Globus pallidus (tissue), 1 donor: ENCODE data around the gene CUL9.
A peak's percentile ranks its signal among the peaks of the same experiment; 100 is the strongest.

Source experiments
- DNase-seq: peaks from one replicate; pipeline ENCODE4 v3.0.0-alpha.2; 2015; ENCODE audit warnings: low spot score

Gene CUL9

DNA sequence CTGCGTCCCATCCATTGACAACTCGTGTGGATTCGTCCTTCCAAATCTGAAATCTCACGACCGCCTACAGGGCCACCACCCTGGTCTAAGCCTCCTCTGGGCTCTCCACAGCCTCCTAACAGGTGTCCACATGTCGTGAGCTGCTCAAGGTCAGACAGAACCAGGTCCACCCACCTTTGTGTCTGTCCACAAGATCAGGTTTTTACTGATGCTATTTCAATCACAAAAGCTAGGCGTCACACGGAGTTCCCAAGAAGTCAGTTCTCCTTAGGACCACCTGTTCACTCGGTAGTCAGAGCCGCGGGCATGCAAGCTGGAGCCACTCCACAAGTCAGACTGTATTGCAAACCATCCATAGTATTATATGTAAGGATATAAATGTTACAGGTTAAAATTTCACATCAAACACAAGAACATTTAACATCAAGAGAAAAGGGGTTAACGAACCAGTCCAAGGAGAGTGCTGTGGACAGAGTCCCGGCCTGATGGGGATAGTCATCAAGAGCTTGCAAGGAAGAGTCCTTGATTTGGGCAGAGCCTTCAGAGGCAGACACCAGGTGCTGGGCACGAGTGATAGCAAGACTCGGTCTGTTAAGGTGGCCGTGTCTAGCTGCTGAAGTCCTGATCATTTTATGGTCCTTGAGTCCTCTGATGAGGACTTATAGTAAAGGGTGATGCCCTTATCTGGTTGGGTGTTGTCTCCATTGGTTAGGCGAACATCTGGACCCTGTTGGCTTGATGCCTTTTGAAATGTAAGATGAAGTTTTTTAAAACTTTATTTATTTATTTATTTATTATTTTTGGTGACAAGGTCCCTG, 48.0 kb downstream of the CUL9 start:
- no peak for DNase-seq

DNA sequence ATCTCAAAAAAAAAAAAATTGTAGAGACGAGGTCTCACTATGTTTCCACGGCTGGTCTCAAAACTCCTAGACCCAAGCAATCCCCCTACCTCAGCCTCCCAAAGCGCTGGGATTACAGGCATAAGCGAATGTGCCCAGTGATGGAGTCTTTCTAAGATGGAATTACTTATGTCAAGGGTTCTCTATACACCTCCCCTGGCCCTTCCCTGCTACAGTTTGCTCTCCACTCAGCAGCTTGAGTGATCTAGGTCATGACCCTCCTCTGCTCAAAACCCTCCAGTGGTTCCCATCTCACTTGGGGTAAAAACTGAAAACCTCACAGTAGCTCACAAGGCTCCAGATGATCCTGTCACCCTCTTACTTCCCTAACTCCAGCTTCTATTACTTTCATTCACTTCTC, 49.1 kb downstream of the CUL9 start:
- no peak for DNase-seq

DNA sequence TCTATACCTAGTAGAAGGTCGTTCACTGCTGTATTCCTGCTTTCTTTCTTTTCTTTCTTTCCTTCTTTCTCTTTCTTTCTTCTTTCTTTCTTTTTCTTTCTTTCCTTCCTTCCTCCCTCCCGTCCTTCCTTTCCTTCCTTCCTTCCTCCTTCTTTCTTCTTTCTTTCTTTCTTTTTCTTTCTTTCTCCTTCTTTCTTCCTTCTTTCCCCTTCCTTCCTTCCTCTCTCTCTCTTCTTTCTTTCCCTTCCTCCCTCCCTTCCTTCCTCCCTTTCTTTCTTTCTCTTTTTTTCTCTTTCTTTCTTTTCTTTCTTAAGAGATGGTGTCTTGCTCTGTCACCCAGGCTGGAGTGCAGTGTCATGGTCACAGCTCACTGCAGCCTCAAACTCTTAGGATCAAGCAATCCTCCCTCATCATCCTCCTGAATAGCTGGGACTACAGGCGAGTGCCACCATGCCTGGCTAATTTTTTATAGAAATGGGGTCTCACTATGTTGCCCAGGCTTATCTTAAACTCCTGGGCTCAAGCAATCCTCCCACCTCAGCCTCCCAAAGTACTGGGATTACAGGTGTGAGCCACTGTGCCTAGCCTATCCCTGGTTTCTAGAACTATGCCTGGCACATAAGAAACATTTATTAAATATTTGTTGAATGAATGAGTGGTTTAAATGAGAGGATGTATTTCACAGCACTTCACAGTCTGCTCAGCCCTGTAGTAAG, 49.9 kb downstream of the CUL9 start:
- no peak for DNase-seq

DNA sequence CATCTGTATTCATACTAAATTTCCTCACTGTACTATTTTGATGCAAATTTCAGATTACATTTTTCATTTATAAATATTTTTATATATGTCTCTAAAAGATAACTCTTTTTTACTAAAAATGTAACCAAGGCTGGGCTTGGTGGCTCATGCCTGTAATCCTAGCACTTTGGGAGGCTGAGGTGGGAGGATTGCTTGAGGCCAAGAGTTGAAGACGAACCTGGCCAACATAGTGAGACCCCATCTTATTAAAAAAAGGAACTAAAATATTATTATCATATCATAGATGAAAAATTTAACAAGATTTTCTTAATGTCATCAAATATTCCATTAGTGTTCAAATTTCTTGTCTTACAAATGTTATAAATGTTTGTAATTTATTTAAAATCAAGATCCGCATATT, 53.8 kb downstream of the CUL9 start:
- no peak for DNase-seq

DNA sequence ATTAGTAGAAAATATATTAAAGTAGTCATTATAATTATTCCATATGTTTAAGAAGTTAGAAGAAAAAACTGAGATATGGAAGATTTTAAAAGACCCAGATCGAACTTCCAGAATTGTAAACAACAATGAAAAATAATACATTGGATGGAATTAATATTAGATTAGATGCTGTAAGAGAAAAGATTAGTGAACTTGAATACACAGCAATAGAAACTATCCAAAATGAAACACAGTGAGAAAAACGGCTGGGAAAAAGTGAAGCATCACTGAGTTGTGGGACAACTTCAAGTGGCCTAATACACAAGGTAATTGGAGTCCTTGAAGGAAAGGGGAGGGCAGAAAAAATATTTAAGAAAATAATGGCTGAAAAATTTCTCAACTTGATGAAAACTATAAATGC, 57.1 kb downstream of the CUL9 start:
- no peak for DNase-seq

DNA sequence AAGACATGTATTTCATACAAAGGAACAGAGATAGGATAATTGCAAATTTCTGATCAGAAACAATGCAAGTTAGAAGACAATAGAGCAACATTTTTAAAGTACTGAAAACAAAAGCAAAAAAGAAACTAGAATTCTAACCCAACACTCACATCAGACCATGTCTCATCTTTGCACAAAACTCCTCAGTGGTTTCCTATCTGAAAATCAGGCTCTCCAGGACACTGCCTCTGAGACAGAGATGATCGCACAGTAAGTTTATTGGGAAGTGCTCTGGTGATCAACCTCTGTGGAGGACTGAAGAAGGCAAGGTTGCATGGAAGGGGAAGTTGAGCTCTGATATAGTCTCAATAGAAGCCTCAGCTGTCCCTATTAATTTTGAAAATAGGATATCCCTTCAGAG, 59.0 kb downstream of the CUL9 start:
- no peak for DNase-seq

DNA sequence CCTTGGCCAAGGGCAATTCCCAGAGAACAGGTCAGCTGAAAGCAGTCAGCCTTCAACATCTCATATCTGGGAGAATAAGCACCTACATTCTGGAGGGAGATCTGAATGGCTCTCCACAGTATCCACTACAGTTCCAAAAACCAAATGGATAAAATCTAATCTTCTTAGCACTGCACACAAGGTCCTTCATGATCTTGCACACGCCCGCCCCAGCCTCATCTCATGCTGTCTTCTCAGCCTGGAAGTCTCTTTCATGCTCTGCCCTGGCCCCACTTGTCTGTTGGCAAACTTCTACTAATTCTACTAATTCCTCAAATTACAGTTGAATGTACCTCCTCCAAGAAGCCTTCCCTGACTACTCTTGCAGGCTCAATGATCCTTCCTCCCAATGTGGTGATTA, 59.5 kb downstream of the CUL9 start:
- DNase-seq = no peak

DNA sequence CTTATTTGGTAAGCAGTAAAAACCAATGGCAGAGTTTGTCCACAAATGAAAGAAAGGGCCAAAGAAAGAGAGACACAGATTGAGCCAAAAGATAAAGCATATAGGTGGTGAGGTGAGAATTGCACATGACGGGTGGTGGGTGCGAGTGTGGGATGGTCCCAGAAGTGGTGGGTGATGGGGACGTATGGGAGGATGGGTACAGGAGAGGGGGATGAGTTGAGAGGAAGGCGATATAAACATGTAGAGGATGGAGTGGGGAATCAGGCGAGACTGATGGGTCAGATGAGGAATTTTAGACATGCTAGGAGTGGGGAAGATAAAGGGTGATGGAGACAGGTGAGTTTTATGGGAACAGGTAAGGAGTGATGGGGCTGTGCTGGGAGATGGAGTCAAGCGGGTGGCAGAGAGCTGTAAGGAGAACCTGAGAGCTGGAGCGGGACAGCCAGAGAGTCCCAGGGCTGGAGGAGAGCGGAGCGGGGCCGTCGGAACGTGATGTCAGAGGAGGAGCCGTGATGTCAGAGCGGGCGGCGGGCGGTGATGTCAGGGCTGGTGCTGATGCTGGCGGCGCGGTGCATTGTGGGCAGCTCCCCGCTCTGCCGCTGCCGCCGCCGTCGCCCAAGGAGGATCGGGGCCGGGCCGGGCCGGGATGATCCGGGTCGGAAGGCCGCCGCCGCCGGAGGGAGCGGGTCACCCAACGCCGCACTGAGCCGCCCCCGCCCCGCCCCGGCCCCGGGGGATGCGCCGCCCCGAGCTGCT, 61.1 kb downstream of the CUL9 start, which contains the start of gene TTBK1:
Gene TTBK1 (plus strand): TSS at position 574 of the 756 bp plus-strand sequence. CDS start 3,180 bp downstream, outside the sequence.
- DNase-seq = peak; percentile 29

DNA sequence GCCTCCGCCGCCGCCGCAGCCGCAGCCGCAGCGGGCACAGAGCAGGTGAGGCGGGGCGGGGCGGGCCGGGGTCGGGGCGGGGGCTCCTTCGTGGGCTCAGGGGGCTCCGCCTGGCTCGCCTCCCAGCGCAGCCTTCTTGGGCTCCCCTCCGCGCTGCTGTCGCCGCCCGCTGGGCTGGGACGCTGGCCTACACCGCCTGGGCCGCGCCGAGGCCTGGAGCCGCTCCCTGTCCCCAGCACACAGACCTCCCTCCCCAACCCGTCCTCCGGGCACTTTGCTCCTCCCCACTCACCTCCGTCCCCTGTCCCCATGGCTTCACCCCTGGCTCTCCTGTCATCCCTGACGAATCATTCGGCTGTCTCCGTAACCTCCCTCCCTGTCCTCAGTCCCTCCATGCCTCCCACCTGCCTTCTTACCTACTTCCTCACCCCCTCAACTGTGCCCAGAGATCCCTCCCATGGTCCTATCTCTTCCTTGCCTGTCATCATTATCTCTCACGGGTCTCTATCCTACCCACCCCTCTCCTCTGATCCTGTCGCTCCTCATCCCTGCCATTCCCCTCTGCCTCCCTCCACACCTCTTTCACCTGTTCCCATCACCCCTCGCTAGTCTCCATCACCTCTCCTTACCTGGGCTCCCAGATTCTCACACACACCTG, 61.8 kb downstream of the CUL9 start:
- no peak for DNase-seq

DNA sequence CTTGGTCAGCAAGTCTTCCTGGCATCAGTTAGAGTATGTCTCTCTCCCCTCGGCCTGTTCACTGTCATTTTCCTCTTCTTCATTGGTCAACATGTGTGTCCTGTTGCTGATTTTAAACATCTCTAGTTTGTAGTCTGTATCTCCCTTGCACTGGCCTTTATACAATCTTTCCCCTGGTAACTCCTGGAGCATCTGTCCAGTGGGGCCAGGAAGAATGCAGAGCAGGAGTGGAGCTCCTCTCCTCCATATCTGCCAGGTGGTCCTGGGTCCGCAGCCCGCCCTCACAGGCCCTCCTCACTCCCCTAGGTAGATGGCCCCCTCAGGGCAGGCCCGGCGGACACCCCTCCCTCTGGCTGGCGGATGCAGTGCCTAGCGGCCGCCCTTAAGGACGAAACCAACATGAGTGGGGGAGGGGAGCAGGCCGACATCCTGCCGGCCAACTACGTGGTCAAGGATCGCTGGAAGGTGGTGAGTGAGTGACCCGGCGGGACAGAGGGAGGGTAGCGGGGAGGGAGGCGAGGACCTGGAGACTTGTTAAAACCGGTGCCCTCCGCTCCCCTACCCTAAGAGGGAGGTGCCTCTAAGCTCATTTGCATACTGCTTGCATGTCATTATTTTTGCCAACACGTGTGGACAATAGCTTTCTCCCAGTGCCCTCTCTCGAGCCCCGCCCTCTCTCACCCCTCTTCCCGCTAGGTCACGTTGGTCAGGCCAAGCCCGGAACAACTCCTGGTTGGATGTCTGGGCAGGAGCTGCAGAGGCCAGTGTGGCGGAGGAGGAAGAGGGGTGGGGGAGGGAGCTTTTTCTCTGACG, 64.5 kb downstream of the CUL9 start:
- peak; percentile 84 for DNase-seq

DNA sequence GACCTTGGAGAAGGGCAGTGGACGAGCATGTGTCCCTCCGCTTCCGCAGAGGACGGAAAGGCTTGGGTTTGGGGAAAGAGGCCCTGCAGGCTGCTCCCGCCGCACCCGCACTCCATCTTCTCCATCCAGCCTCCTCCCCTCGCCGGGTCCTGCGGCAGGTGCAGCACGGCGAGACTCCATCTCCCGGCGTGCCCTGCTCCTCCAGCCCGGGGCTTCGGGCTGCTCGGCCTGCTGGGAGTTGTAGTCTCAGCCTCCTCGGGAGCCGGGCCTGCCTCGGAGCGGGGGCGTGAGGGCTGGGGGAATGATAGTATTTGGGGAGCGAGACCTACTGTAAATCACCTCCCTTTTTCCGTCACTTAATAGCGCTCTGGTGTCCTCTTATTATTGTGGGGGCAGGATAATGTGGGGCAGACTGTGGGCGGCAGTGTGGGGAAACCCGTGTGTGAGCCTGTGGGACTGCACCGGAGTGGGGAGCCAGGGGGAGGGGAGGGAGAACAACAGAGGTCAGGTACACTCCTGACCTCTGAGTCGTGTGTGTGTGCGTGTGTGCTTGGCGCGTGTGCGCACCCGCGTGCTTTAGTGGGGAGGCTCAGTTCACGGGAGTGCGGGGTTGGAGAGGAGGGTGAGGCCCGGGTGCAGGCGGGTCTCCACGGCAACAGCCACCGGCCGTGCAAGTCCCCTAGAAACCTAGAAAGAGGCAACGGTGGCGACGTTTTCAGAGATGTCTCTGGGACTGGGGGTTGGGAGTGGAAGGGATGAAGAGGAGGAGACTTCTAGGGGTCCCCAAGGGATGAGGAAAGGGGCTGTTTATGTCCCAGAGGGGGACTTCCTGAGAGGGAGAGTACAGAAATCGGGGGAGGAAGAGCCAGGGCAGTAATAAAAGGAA, 65.4 kb downstream of the CUL9 start:
- peak; percentile 86 for DNase-seq

DNA sequence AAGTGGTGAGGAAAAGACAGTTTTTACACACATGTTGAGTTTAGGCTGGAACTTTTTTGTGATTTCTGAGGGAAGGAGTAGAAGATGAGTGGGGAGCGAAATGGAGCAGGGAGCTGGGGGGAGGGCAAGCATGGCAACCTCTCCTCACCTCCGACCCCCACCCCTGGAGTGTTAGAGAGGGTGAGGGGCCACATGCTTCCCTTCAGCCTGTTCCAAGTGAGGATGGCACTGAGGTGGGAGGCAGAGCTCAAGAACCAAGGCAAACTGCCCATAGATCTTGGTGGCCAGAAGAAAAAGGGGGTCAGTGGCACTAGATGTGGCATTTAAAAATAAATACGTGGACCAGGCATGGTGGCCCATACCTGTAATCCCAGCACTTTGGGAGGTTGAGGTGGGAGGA, 66.1 kb downstream of the CUL9 start:
- DNase-seq = no peak

DNA sequence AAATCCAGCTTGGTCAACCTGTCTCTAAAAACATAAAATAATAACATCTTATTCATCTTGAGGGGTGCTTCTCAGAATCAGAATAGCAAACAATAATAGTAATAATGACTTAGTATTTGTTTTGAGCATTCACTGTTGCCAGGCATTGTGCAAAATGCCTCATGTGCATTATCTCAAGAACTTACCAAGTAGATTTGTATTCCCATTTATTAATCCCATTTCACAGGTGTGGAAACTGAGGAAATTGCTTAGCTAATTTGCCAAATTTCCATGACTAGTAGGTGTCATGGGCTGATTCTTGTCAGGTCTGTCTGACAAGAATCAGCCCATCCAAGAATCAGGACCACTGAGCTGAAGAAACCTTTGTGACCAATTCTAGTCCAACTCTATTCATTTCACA, 66.8 kb downstream of the CUL9 start:
- DNase-seq = no peak

DNA sequence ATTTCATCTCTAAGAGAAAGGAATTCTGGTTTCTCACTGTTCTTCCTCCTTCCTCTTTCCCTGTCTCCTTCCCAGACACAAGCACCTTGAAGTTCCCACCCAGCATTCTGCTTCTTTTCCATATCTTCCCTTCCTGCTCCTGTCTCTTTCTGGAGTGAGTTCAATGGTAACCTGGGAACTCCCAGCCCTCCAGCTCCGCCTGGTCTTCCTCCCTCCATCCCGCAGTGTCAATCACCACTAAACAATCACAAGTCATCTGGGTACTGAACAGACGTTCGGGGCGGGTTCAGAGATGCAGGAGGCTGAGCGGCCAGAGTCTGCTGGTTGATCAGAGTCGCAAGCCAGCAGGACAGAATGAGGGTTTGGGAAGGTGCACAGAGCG, 69.0 kb downstream of the CUL9 start:
- DNase-seq = no peak

DNA sequence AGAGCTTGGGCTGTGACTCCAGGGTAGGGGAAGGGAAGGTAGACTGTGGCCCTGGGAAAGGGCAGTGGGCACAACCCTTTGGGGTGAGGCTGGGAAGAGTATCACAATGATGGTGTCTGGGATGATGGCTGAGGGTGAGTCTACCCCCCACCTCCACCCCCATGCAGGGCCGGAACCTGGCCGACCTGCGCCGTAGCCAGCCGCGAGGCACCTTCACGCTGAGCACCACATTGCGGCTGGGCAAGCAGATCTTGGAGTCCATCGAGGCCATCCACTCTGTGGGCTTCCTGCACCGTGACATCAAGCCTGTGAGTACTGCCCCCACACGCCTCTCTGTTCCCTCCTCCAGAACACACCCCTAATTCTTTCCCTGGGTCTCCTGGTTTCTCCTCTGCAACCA, 71.4 kb downstream of the CUL9 start:
- DNase-seq = no peak

DNA sequence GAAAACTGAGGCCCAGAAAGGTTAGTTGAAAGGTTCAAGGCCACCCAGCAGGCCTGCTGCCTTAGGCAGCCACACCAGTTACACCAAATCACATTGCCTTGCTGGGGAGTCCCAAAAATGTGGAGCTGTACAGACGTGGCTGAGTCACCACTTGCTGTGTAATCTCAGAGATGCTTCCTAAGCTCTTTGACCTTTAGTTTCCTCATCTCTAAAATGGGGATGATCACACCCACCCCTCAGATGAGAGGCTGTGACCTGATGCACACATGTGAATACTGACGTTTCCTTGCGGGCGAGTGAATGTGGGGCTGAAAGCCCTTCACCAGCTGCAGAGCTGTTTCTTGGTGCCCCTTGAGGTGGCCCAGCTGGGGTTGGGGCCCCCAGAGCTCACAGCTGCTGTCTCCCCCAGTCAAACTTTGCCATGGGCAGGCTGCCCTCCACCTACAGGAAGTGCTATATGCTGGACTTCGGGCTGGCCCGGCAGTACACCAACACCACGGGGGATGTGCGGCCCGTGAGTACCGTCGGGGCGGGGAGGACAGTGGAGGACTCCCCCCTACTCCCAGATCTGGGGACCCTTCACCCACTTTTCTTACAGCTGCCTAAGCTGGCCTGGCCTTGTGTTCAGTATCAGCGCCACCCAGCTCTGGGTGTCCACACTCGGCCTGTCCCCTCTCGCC, 72.3 kb downstream of the CUL9 start:
- no peak for DNase-seq

DNA sequence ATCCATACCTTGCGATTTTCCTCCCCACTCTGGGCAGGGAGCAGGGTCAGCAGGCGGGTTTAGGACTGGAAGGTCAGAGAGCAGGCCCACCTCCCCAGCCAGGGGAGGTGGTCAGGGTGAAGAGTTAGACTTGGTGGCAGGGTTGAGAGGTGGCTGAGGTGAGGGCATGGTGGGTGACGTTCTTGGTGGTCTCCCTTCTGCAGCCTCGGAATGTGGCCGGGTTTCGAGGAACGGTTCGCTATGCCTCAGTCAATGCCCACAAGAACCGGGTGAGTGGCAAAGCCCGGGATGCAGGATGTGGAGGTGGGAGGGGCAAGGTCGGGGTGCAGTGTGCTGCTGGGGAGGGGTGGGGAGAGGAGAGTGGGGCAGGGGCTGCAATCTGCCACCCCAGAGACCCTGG, 72.8 kb downstream of the CUL9 start:
- no peak for DNase-seq

DNA sequence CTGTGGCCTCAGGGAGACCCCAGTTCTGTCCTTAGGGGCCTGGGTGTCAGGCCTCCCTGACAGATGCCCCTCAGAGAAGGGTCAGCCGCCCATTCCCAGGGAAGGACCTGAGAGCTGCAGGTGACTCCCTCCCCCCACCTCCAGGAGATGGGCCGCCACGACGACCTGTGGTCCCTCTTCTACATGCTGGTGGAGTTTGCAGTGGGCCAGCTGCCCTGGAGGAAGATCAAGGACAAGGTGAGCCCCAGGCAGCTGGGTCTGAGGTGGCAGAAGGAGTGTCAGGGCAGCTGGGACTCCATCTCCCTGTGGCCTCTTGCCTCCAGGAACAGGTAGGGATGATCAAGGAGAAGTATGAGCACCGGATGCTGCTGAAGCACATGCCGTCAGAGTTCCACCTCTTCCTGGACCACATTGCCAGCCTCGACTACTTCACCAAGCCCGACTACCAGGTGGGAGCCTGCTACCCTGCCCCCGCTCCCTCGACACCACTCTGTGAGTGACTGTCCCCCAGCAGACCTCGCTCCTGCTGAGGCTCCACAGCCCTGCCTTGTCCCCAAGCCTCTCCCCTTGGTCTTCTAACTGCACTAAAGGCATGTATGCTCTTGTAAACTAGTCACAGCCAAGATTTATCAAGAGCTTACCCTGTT, 73.5 kb downstream of the CUL9 start:
- DNase-seq = no peak

DNA sequence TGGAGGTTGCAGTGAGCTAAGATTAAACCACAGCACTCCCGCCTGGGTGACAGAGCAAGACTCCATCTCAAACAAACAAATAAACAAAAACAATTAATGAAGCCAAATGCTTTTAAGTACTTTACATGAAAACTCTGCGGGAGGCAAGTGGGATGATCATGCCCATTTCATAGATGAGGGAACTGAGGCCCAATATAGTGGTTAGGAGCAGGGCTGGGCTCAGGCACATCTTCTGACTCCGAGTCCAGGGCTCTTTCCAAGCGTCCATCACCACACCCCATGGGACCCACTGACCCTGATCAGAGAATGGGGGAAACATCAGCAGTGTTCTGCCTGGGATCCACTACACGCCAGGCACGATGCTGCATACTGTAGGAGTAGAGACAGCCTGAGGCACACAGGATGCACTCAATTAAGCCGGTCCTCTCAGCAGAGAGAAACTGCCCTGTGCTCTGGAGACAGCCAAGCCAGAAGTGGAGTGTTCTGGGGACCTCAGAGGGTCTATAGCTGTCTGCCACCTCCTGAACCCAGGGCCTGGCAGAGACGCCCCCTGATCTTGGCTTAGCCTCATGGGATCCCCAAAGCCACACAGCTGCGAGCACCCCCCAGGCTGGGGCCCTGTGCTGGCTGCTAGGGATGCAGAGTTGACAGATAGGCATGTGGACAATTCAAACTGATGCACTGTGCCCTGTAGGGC, 74.8 kb downstream of the CUL9 start:
- DNase-seq = no peak
